ENCODE measurements around the gene ANKS1B.
"Not testable (repeated sequence)": the region's sequence is repeated elsewhere in the genome, so short reads cannot be mapped to it uniquely, and the experiment has no call there.

The ANKS1B gene

GRCh38 chr12:98974767-98975381 is 1009.9 kb downstream of the ANKS1B start:
- no peak for DNase-seq

GRCh38 chr12:98973395-98973794 is 1011.3 kb downstream of the ANKS1B start:
- no peak for DNase-seq

DNA sequence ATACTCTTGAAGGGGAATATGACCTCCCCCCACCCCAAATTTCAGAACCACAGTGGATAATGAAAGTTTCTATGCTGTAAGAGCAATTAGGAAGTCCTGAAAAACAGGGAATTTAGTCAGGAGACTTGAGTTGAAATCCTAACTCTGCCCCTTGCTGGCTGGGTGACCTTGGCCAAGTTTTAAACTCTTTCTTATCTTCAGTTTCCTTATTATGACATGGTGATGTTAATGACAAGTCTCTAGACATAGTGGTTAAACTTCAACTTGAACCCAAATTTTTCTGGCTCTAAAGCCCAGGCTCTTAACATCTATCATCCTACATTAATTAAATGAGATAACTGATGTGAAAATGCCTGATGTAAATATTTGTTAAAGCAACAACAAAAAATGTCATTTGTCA is 1013.8 kb downstream of the ANKS1B start:
- DNase-seq = no peak

DNA sequence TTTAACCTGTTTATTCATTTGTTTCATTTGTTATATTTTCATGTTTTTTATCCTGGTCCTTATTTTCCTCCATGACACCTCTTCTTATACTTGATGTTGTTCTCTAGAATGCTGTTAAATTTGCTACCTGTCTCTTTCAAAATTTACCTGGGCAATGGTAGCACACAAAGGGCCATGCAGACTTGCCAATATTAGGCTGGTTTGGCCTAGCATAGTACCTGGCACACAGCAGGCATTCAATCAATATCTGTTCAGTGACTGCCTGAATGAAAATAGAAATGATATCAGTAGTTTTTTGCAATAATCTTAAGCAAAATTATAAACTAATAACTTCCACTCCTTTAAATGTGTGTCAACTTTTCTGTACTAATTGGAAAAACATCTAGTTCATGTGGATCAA is 1014.5 kb downstream of the ANKS1B start:
- DNase-seq = no peak

GRCh38 chr12:98968896-98969295 is 1015.8 kb downstream of the ANKS1B start:
- no peak for DNase-seq

DNA sequence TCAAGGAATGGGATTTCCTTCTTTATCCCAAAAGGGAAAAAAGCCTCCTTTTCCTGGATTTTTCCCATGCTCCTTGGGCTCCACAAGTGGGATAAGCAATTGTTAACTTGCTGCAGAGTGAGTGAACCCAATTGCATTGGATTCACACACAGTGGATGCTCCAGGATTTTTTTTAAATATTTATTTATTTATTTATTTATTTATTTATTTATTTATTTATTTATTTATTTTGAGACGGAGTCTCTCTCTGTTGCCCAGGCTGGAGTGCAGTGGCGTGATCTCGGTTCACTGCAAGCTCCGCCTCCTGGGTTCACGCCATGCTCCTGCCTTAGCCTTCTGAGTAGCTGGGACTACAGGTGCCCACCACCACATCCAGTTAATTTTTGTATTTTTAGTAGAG is 1027.6 kb downstream of the ANKS1B start:
- not testable (repeated sequence) for DNase-seq

GRCh38 chr12:98955284-98955683 is 1029.5 kb downstream of the ANKS1B start:
- no peak for DNase-seq

DNA sequence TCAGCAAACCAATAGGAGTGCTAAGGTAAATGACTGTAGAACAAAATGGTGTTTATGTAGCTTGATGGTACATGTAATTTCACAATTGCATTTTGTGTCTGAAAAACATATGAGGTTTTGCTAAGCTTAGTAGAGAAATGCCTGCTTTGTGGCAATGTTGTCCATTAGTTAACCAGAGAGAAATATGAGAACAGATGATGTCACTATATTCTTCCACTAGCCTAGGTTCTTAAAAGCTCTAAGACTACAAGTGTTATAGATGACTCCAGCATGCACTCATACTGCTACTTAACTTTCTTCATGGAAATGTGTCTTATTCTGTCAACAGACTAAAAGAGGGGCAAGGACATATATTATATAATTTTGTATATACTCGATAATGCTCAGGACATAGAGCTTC is 1030.2 kb downstream of the ANKS1B start:
- no peak for DNase-seq

GRCh38 chr12:98951406-98951805 is 1033.3 kb downstream of the ANKS1B start:
- no peak for DNase-seq

GRCh38 chr12:98948343-98948949 is 1036.3 kb downstream of the ANKS1B start:
- no peak for DNase-seq

DNA sequence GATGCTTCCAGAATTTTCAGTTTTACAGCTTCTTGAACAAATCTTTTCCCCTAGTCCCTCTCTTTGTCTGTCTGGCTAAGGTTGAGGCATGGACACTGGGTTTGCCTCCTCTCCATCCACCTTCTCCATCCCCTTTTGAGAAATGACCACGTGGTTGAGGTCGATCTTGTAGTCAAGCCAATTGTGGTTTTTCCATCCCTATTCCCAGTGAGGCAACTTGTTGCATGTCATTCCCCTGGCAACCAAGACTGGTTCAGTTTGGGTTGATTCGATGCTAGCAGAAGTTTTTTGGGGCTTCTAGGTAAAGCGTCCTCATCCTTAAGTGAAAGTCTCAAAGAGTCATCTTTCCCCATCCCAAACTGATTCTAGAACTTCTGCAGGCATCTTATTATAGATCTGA is 1038.9 kb downstream of the ANKS1B start:
- DNase-seq = no peak

DNA sequence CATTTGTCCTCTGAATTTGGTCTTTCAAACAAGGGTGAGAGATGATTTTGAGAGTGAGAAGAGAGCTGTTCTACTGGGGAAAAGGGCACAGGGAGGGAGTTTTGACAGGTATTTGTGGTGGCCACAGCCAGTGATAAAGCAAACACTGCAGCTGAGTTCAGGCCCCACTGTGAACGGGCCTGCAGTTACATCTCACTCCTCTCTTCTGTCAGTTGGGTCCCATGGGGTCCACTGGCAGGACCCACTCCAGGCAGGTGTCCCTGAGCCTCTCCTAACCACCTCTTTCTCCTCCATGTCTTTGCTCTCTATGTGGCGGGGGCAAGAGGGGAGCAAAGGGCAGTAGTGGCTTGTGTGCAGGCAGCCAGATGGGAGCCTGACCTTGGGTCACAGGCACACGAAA is 1044.8 kb downstream of the ANKS1B start:
- DNase-seq = no peak

DNA sequence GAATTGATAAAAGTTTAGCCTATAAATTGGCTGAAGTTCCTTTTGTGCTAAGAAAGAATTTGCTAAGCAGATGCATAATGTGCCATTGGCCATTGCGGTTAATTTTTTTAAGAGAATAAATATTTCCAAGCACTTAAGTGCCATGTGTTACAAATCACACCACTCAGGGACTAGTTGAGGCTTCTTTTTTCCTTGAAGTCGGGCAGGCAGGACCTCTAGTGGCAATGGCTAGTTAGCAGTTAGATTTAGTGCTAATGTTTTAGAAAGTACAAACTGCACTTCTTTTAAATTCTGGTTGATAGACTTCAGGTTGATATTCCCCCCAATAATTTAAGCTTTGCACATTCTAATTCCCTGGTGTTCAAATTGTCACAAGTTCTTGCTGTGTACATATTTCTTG is 1045.4 kb downstream of the ANKS1B start:
- DNase-seq = no peak

- DNase-seq = no peak
Observed at GRCh38 chr12:98935847-98936246, 1048.9 kb downstream of the ANKS1B start.

DNA sequence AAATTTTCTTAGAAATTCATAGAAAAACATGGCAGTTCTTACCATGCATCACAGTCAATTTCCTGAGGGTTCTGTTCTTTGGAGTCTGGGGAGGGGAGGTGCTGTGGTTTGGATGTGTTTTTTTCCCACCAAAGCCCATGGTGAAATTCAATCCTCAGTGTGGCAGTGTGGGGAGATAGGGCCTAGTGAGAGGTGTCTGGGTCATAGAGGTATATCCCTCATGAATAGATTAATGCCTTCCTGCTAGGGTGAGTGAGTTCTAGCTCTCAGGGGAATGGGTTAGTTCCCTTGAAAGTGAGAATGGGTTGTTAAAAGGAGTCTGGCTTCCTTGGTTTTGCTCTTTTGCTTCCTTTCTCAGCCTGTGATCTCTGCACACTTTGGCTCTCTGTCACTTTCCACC is 1061.9 kb downstream of the ANKS1B start:
- DNase-seq = no peak

GRCh38 chr12:98918176-98918863 is 1066.4 kb downstream of the ANKS1B start:
- DNase-seq = no peak

DNA sequence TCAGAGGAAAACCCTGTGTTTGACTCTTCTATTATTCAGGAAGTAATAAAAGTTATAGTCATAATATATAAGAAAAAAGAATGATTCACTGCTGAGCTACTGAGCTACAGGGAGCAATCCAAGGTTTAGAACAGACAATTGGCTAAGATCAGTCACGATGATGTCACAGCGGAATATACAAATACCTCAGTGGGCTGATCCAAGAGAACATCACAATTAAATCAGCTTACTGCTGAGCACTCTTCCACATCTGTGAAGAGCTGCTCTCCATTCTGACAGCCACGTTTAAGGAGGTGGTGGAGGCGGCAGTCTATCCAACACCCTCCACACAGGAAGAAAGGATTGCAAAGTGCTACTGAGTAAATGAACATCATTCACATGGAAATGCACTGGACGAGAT is 1068.6 kb downstream of the ANKS1B start:
- DNase-seq = no peak

GRCh38 chr12:98912401-98912974 is 1072.2 kb downstream of the ANKS1B start:
- no peak for DNase-seq

DNA sequence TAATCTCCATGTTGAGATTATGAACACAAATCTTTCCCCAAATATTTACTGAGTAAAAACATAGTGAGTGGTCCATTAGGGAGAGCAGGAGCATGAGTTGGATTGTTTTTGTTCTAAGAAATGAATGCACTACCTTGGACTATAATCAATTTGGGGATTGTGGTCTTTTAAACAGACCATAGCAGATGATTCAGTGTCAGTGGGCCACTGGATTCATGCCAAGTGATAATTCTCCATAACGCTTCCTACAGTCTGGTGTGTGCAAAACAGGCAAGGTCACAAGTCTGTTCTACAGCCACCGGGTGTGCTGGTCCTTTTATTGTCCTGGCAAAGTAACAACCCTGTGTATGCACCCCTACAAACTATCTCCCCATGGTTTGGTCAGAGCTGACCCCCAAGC is 1073.3 kb downstream of the ANKS1B start:
- peak; percentile 12 for DNase-seq

DNA sequence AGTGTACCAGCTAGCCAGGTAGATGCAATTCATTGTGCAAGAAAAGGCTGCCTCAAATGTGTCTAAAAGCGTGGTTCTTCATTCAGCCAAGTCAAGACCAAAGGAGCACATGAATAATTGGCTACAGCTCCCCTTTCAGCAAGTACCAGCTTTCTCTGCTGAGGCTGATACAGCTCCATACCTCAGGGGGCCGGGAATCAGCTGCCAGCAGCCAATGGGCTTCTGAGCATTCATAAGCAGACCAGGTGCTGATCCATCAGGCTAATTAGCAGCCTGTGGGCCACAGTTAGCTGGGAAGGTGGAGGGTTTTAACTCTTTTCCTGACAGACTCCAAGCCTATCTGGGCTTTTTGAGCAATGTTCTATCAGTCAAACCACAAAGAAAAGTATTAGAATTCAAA is 1075.0 kb downstream of the ANKS1B start:
- peak; percentile 36 for DNase-seq

GRCh38 chr12:98908866-98909265 is 1075.9 kb downstream of the ANKS1B start:
- DNase-seq = no peak

- DNase-seq = no peak
Observed at GRCh38 chr12:98903875-98904274, 1080.9 kb downstream of the ANKS1B start.

GRCh38 chr12:98901189-98901588 is 1083.5 kb downstream of the ANKS1B start:
- DNase-seq = no peak

DNA sequence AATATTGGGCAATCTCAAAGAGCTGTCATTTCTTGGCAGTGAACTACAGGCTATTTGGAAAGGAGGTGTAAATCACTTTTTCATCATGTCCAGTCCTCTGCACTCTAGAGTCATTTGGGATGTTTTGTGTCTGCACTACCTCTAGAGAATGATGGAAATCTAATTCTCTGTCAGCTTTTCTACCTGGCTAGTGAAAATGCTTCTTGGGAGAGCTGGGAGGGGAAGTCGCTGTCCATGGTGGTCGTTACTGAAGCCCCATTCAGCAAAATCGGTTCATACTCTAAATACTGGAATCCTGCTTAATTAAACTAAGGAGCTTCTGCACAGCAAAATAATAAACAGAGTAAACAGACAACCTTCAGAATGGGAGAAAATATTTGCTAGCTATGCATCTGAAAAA is 1087.8 kb downstream of the ANKS1B start:
- DNase-seq = no peak
